KMS-11 (cell line): ENCODE measurements around the gene ARFGEF3.

ENCODE experiments used
- H2AFZ ChIP-seq: fragments of 200-600 bp; sonication (generic); 2 replicates; pipeline ENCODE4 v1.6.1; 2016; ENCODE audit warnings: antibody characterized with exemption, mixed run types, low read depth
- H3K27ac ChIP-seq: fragments of 200-600 bp; sonication (generic); 2 replicates; pipeline ENCODE4 v1.6.1; 2016; ENCODE audit warnings: mild to moderate bottlenecking, mixed run types
- H3K27me3 ChIP-seq: fragments of 200-600 bp; sonication (generic); 2 replicates; pipeline ENCODE4 v1.6.1; 2017; ENCODE audit warnings: mild to moderate bottlenecking, low read depth, mixed run types, moderate library complexity; ENCODE audit not compliant: insufficient read depth
- H3K36me3 ChIP-seq: fragments of 200-600 bp; sonication (generic); 2 replicates; pipeline ENCODE4 v1.6.1; 2017; ENCODE audit warnings: mild to moderate bottlenecking, mixed run types; ENCODE audit not compliant: insufficient read depth
- H3K4me1 ChIP-seq: fragments of 200-600 bp; sonication (generic); 2 replicates; pipeline ENCODE4 v1.6.1; 2016; ENCODE audit warnings: mild to moderate bottlenecking, low read depth, mixed run types; ENCODE audit not compliant: poor library complexity, severe bottlenecking
- H3K4me2 ChIP-seq: fragments of 200-600 bp; sonication (generic); 2 replicates; pipeline ENCODE4 v1.7.0; 2016; ENCODE audit warnings: mild to moderate bottlenecking, mixed run types
- H3K4me3 ChIP-seq: fragments of 200-600 bp; sonication (generic); IDR thresholded peaks from 2 replicates; pipeline ENCODE4 v1.6.1; 2017; ENCODE audit warnings: low read depth, low read length, mixed read lengths; ENCODE audit not compliant: insufficient read depth
- H3K79me2 ChIP-seq: fragments of 200-600 bp; sonication (generic); 2 replicates; pipeline ENCODE4 v1.6.1; 2016; ENCODE audit warnings: low read depth, mixed run types; ENCODE audit not compliant: insufficient read depth
- H3K9ac ChIP-seq: fragments of 200-600 bp; sonication (generic); 2 replicates; pipeline ENCODE4 v1.6.1; 2016; ENCODE audit warnings: mild to moderate bottlenecking, mixed run types
- H4K20me1 ChIP-seq: fragments of 200-600 bp; sonication (generic); 2 replicates; pipeline ENCODE4 v1.6.1; 2016; ENCODE audit warnings: mild to moderate bottlenecking, mixed run types; ENCODE audit not compliant: insufficient read depth
- CTCF ChIP-seq: fragments of 200-600 bp; sonication (generic); conservative IDR thresholded peaks from 2 replicates; pipeline ENCODE4 v1.6.1; 2017; ENCODE audit warnings: low read depth, mild to moderate bottlenecking, antibody characterized with exemption, low read length, moderate library complexity, mixed read lengths

ARFGEF3 gene

GRCh38 chr6:138383776-138384175 is 222.0 kb downstream of the ARFGEF3 start:
- no peak overlapping the region for H2AFZ ChIP-seq
- TF ChIP-seq CTCF = no peak
- no peaks in the 10 kb centered on the region for H4K20me1 ChIP-seq

DNA sequence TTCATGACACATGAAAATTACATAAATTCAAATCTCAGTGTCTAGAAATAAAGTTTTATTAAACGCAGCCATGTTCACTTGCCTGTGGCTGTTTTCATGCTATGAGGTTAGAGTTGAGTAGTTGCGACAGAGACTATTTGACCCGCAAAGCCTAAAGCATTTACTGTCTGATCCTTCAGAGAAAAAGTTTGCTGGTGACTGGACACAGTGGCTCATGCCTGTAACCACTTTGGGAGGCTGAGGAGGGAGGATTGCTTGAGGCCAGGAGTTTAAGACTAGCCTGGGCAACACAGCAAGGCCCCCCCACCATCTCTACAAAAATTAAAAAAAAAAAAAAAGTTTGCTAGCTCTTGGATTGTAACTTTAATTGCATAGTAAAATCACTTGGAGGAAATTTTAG is 225.2 kb downstream of the ARFGEF3 start:
- H3K4me3 ChIP-seq = no peak overlapping the region
- no peaks in the 10 kb centered on the region for H3K4me1 ChIP-seq
- no peaks in the 10 kb centered on the region for H3K79me2 ChIP-seq
- H3K27ac ChIP-seq = no peak overlapping the region
- no peak for TF ChIP-seq CTCF
- H3K36me3 ChIP-seq = no peaks in the 10 kb centered on the region
- no peak overlapping the region for H3K4me2 ChIP-seq
- no peaks in the 10 kb centered on the region for H4K20me1 ChIP-seq
- no peak overlapping the region for H2AFZ ChIP-seq
- H3K27me3 ChIP-seq = no peaks in the 10 kb centered on the region
- no peak overlapping the region for H3K9ac ChIP-seq

More at GRCh38 chr6:138383776-138384175, 222.0 kb downstream of the ARFGEF3 start:
- H3K27me3 ChIP-seq = no peaks in the 10 kb centered on the region
- no peak overlapping the region for H3K9ac ChIP-seq
- no peak overlapping the region for H3K27ac ChIP-seq
- no peaks in the 10 kb centered on the region for H3K79me2 ChIP-seq
- no peaks in the 10 kb centered on the region for H3K4me1 ChIP-seq
- H3K36me3 ChIP-seq = no peaks in the 10 kb centered on the region
- no peak overlapping the region for H3K4me3 ChIP-seq
- H3K4me2 ChIP-seq = no peak overlapping the region

- Histone ChIP-seq H3K27ac (no peak overlapping the region), H3K4me2 (no peak overlapping the region), H3K9ac (no peak overlapping the region), H3K27me3 (no peaks in the 10 kb centered on the region), H3K4me1 (no peaks in the 10 kb centered on the region), H3K4me3 (no peak overlapping the region), H3K36me3 (no peaks in the 10 kb centered on the region), H2AFZ (no peak overlapping the region), H4K20me1 (no peaks in the 10 kb centered on the region), H3K79me2 (no peaks in the 10 kb centered on the region)
- TF ChIP-seq CTCF = no peak
Observed at GRCh38 chr6:138387577-138388368, 226.0 kb downstream of the ARFGEF3 start.

DNA sequence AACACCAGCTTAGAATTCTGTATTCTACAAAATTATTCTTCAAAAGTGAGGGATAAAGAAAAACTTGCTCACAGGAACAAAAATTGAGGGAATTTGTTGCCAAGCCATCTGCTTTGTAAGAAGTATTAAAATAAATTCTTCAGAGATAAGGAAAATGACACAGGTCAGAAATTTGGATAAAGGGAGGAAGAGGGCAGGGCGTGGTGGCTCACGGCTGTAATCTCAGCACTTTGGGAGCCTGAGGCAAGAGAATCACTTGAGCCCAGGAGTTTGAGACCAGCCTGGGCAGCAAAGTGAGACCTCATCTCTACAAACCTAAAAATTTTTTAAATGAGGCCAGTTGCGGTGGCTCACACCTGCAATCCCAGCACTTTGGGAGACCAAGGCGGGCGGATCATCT is 227.8 kb downstream of the ARFGEF3 start:
- no peak overlapping the region for H2AFZ ChIP-seq
- H3K36me3 ChIP-seq = no peaks in the 10 kb centered on the region
- H3K27me3 ChIP-seq = no peaks in the 10 kb centered on the region
- no peak overlapping the region for H3K27ac ChIP-seq
- TF ChIP-seq CTCF = no peak
- no peaks in the 10 kb centered on the region for H4K20me1 ChIP-seq
- H3K4me2 ChIP-seq = no peak overlapping the region
- no peak overlapping the region for H3K4me3 ChIP-seq
- no peaks in the 10 kb centered on the region for H3K4me1 ChIP-seq
- no peaks in the 10 kb centered on the region for H3K79me2 ChIP-seq
- no peak overlapping the region for H3K9ac ChIP-seq
